Stimulated activated CD8-positive, alpha-beta memory T cell treated with anti-CD3 and anti-CD28 coated beads, Interleukin-2, amount 100 ng/mL, for 48 hours (primary cell): ENCODE data around the gene TMEM126B.
A peak's percentile ranks its signal among the peaks of the same experiment; 100 is the strongest.
"Not testable (repeated sequence)": the region's sequence is repeated elsewhere in the genome, so short reads cannot be mapped to it uniquely, and the experiment has no call there.

ENCODE experiments used
- DNase-seq, 2 donors: peaks; one replicate each; pipeline ENCODE4 v3.0.0-alpha.2; 2020; ENCODE audit warnings: low read depth in 2 of 2

TMEM126B gene

DNA sequence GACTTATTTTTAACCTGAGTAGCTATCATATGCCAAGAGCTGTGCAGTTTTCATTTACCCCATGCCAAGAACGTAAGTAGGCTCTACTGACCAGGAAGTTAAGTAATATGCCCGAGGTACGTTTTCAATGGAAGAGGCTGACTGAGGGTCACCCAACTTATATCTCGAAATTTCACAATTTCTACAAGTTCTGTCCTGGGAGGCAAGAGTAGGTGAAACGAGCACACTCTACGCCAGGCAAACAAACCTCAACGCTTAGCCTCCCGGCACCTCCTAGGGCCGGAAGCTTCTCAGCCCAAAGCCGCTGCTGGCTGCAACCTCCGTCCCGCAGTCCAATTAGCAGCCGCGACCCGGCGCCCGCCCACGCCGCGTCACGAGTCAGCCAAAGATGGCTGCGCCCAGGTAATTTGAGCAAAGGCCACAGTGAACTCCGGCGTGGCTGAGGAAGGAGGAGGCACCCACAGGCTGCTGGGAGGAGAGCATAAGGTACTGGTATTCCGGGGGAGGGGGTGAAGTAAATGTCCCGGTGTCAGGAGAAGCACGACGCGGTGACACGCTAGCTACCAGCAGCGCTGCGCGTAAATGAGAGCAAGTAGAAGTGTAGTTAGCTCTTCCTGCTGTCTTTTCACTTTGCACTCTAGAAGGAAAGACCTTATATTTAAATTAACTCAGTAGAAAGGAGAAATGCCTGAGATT is 19.4 kb downstream of the TMEM126B start, which contains the start of gene TMEM126A:
Gene TMEM126A, plus strand, starts transcription at position 364 of the 696 bp plus-strand sequence. CDS start 2,289 bp downstream, outside the sequence.
- DNase-seq = peak; percentile 89

GRCh38 chr11:85651118-85651517 is 22.7 kb downstream of the TMEM126B start:
- no peak for DNase-seq

DNA sequence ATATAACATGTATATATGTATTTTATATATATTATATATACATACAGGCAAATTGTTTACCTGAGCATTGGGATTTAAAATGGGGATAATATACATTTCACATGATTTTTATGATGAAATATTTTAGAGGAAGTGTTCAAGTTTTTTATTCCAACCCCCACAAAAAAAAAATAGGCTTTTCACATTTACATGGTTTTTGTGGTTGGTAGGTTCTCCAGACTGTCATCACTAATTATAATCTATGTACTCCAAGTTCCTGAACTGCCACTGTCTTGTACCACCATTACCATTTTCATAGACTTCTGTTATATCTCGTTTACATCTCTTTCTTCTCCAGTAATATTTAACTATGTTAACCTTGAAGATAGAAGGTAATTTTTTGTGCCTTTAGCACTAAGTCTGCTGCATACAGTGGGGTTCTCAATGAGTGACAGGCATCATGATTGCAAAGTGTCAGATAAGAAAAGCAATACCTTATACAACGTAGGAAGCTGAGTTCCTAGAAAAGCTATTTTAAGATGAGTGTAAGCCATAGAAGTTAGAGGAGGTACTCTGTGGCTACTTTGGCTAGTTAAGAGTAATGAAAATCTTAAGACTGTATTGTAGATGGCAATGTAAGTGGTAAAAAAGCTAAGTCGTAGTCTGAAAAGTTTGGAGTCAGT is 24.5 kb downstream of the TMEM126B start:
- DNase-seq = no peak

GRCh38 chr11:85654343-85654742 is 25.9 kb downstream of the TMEM126B start:
- not testable (repeated sequence) for DNase-seq

GRCh38 chr11:85656777-85657176 is 28.4 kb downstream of the TMEM126B start:
- DNase-seq = no peak

GRCh38 chr11:85658180-85658579 is 29.8 kb downstream of the TMEM126B start:
- no peak for DNase-seq

DNA sequence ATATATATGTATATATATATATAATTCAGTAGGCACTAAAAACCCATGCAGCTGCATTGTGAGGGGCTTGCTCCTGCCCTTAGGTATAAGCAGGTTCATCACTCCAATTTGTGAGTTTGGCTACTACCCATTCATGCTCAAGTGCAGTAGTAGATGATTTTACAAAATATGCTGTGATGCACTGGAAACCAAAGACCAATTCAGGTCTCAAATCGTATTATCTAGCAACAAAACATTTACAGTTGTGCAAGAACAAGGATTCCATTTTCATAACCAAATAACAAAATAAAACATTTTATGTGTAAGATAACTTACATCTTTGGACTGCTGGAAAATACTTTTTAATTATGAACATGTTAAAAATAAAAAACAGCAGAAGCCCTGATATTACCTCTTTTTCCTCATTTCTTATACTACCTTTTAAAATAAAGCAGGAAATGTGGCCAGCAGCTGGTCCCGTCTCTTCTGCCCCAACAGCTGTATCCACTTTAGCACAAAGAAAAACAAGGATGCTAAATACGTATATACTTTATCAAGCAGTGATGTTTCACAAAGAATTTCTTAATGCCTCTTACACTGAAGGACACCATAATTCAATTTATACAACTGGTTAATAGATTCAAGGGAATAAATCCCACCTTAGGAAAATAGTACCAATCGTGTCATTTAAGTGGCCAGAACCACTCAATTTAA is 33.7 kb downstream of the TMEM126B start:
- DNase-seq = no peak

DNA sequence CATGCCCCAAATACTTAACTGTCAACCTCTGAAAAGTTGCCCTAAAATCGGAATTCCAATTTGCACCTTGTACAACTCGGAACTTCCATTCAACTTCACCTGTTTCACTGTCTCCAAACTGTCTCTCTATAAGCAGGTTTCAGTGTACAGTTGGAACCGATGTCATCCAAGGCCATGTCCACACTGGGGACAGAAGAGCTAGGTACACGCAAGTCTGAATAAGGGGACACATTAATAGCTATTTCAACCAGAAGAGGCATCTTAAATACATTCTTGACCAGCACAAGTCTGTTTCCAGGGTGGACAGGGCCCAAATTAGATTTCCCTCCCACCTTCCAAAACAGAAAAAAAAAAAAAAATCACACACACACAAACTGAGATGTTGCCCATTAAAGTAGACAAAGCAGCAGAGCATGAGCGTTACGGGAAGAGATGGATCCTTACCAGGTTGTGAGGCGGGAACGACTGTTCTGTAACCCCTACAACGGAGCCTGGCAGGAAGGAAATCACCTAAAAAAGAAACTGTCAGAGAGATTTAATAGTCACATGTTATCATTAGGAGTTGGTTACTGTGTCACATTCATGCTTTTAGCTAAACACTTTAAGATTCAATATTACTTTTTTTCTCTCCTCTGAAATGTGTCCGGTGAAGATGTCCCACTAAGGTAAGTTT is 34.8 kb downstream of the TMEM126B start:
- no peak for DNase-seq

GRCh38 chr11:85663753-85664614 is 35.6 kb downstream of the TMEM126B start:
- peak; percentile 71 to 77 for DNase-seq

DNA sequence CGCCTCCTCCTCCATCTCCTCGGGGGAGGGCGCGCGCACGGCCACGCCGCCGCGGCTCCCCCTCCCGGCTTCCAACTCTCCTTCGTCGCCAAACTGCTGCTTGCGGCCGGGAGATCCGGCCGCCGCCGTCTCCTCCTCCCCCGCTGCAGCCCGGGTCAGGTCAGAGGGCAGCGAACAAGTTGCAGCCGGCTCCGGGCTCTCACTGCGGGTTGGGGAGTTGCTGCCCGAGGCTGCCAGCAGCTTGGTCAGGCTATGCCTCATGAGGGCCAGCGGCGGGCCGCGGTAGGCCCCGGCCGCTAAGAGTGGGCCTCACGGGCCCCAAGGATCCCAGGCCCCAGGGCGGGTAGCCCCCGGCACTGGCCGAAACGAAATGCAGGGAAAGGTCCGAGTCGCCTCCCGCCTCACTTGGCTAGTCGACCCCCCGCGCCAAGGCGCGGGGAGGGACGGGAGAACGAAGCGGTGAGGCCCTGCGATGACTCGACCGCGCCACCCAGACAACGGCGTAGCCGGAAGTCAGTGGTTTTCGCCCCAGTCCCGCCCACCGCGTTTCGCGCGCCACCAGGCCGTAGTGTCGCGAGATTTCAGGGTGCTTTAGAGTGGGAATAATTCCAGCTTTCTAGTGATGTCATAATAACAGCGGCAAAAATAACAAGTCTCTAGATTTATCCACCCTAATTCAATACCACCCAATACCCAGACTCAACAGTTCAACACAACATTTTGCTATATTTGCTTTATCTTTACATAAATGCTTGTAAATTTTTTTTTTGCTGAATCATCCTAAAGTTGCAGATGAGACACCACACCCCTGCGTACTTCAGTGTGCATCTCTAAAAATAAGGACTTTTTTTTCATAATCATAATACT is 36.5 kb downstream of the TMEM126B start, which contains the start of gene CREBZF:
Gene CREBZF, minus strand, starts transcription at position 515 of the 867 bp plus-strand sequence. Its CDS starts 254 bp downstream, at position 261.
- DNase-seq = peak; percentile 89 to 93

GRCh38 chr11:85665733-85666132 is 37.3 kb downstream of the TMEM126B start:
- DNase-seq = no peak

- DNase-seq = no peak
These were observed 38.3 kb downstream of the TMEM126B start for GRCh38 chr11:85666687-85667086.

DNA sequence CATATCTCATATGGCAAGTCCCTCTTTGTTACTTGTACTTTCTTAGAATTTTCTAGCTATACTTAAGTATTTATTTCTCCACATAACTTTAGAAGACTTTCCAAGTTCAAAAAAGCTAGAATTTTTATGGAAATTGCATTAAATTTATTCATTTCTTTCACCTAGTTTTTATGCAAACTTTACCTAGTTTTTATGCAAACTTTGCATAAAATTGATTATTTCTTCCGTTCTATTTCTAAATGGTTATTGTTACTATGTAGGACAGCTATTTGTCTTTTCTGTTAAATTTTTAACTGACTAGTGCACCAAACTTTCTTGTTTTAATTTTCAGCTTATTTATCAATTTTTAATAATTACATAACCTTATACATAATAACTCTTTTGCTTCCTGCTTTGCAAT is 39.8 kb downstream of the TMEM126B start:
- no peak for DNase-seq

GRCh38 chr11:85670949-85671663 is 42.7 kb downstream of the TMEM126B start:
- not testable (repeated sequence) for DNase-seq

DNA sequence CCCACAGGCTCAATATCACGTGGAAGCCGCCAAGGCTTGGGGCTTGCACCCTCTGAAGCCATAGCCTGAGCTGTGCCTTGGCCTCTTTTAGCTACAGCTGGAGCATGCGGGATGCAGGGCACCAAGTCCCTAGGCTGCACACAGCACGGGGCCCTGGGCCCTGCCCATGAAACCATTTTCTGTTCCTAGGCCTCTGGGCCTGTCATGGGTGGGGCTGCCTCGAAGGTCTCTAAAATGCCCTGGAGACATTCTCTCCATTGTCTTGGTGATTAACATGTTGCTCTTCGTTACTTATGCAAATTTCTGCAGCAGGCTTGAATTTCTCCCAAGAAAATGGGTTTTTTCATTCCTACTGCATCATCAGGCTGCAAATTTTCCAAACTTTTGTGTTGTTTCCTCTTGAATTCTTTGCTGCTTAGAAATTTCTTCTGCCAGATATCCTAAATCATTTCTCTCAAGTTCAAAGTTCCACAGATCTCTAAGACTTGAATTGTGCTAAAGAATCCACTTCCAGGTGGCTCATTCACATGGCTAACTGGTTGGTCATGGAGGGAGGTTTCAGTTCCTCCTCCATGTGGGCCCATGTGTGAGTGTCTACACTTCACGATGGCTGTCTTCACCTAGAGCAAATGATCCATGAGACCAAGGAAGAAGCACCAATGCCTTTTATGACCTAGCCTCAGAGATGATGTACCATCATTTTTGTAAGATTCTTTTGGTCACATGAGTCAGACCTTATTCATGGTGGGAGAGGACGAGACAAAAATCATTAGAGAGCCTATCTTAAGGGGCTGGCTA is 43.9 kb downstream of the TMEM126B start:
- DNase-seq = no peak

GRCh38 chr11:85673393-85673792 is 45.0 kb downstream of the TMEM126B start:
- no peak for DNase-seq

- no peak for DNase-seq
These were observed 51.2 kb downstream of the TMEM126B start for GRCh38 chr11:85679576-85679975.

DNA sequence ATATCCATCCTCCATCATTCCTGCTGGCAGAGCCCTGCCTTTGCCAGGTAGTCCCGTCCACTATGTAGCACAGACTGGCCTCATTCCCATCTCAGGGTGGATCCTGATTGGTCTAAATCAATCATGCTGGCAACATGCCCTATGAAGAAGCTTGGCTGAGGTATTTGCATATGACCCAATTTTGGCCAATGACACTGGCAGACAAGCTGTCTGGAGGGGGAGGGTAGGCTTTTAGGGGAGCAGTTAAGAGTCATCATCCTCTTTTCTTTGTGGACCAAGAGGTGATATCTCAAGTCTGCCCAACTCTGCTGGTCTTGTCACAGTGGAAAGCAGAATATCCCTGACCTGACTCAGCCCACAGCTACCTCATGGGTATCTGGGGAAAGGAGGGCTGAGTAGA is 52.5 kb downstream of the TMEM126B start:
- DNase-seq = no peak
